OCI-LY1 (cell line): ENCODE measurements around the gene EIF2B1.

Source experiments
- H2AFZ ChIP-seq: fragments of 200-600 bp; sonication (generic), shearing (Covaris generic); 2 replicates; pipeline ENCODE4 v1.6.0; 2014; ENCODE audit warnings: antibody characterized with exemption, mild to moderate bottlenecking, low read length
- H3F3A ChIP-seq: fragments of 200-600 bp; sonication (generic), shearing (Covaris generic); 2 replicates; pipeline ENCODE4 v1.6.0; 2014; ENCODE audit warnings: mild to moderate bottlenecking, antibody characterized with exemption, low read length, moderate library complexity; ENCODE audit not compliant: insufficient read depth
- H3K27ac ChIP-seq: fragments of 200-600 bp; sonication (generic); 2 replicates; pipeline ENCODE4 v1.5.1; 2014; ENCODE audit warnings: low read length, mixed run types, mild to moderate bottlenecking, low read depth; ENCODE audit not compliant: poor library complexity, severe bottlenecking
- H3K27me3 ChIP-seq: fragments of 200-600 bp; sonication (generic); 2 replicates; pipeline ENCODE4 v1.6.0; 2014; ENCODE audit warnings: antibody characterized with exemption, mild to moderate bottlenecking, low read length, moderate library complexity; ENCODE audit not compliant: insufficient read depth
- H3K36me3 ChIP-seq: fragments of 200-600 bp; sonication (generic); 2 replicates; pipeline ENCODE4 v1.6.1; 2014; ENCODE audit warnings: mild to moderate bottlenecking, antibody characterized with exemption, low read length, moderate library complexity, mixed read lengths; ENCODE audit not compliant: insufficient read depth
- H3K4me1 ChIP-seq: fragments of 200-600 bp; sonication (generic); 2 replicates; pipeline ENCODE4 v1.5.1; 2014; ENCODE audit warnings: mild to moderate bottlenecking, low read length, moderate library complexity; ENCODE audit not compliant: insufficient read depth, severe bottlenecking
- H3K4me2 ChIP-seq: fragments of 200-600 bp; sonication (generic), shearing (Covaris generic); 2 replicates; pipeline ENCODE4 v1.6.1; 2014; ENCODE audit warnings: low read length
- H3K4me3 ChIP-seq: fragments of 200-600 bp; sonication (generic); 2 replicates; pipeline ENCODE4 v1.5.1; 2014; ENCODE audit warnings: low read length, low read depth, mild to moderate bottlenecking, mixed read lengths; ENCODE audit not compliant: poor library complexity, severe bottlenecking
- H3K79me2 ChIP-seq: fragments of 200-600 bp; shearing (Covaris generic); 2 replicates; pipeline ENCODE4 v1.6.1; 2016; ENCODE audit warnings: mixed run types, low read length, mixed read lengths; ENCODE audit not compliant: insufficient read depth
- H3K9ac ChIP-seq: fragments of 200-600 bp; sonication (generic), shearing (Covaris generic); 2 replicates; pipeline ENCODE4 v1.6.1; 2014; ENCODE audit warnings: mild to moderate bottlenecking, low read length, mixed read lengths
- H3K9me2 ChIP-seq: fragments of 200-600 bp; sonication (generic), shearing (Covaris generic); 2 replicates; pipeline ENCODE4 v1.6.1; 2014; ENCODE audit warnings: low read depth, mild to moderate bottlenecking, low read length, mixed read lengths
- H3K9me3 ChIP-seq: fragments of 200-600 bp; shearing (Covaris generic); 2 replicates; pipeline ENCODE4 v1.6.1; 2014; ENCODE audit warnings: low read length, mixed read lengths
- H4K20me1 ChIP-seq: fragments of 200-600 bp; sonication (generic), shearing (Covaris generic); 2 replicates; pipeline ENCODE4 v1.6.0; 2016; ENCODE audit warnings: mild to moderate bottlenecking, low read length; ENCODE audit not compliant: insufficient read depth
- EZH2 ChIP-seq: fragments of 200-600 bp; sonication (generic), shearing (Covaris generic); IDR thresholded peaks from 2 replicates; pipeline ENCODE4 v1.8.0; 2017; ENCODE audit warnings: borderline replicate concordance, mixed run types, mild to moderate bottlenecking, antibody characterized with exemption, low read length, moderate library complexity, mixed read lengths
- TF ChIP-seq, protein P1 (sequence below): fragments of 200-600 bp; sonication (generic), shearing (Covaris generic); IDR thresholded peaks from 2 replicates; pipeline ENCODE4 v1.5.1; 2017; ENCODE audit warnings: mild to moderate bottlenecking, antibody characterized with exemption, low read length, moderate library complexity, mixed read lengths

The EIF2B1 gene

DNA sequence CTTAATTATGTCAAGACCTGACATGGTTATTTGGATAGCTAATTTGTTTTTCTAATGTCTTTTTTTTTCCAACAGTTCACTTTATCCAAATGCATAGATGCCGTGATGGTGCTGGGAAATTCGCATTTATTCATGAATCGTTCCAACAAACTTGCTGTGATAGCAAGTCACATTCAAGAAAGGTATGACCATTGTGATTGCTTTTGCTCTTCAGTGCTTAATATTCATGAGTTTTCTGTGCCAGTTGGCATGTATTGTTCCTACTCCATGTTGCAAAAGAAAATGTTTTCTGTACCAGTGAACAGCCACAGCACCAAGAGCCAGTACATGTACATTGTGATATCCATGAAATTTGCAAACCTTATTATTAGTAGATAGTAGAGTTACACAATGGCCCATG is 11.9 kb upstream of the EIF2B1 start:
- no peak overlapping the region for H3K4me2 ChIP-seq
- H3K27me3 ChIP-seq = no peaks in the 10 kb centered on the region
- no peak overlapping the region for H3K9ac ChIP-seq
- H3K9me3 ChIP-seq = no peaks in the 10 kb centered on the region
- H4K20me1 ChIP-seq = no peaks in the 10 kb centered on the region
- H3K79me2 ChIP-seq = 0 out of 2 replicates have a peak, but pooled peaks cover 4% of the 10 kb centered on the region
- H3F3A ChIP-seq = no peaks in the 10 kb centered on the region
- no peak overlapping the region for H3K27ac ChIP-seq
- no peak overlapping the region for H3K4me3 ChIP-seq
- no peaks in the 10 kb centered on the region for H3K9me2 ChIP-seq
- H2AFZ ChIP-seq = no peak overlapping the region
- TF ChIP-seq EZH2 = no peak
- TF ChIP-seq, protein P1, sequence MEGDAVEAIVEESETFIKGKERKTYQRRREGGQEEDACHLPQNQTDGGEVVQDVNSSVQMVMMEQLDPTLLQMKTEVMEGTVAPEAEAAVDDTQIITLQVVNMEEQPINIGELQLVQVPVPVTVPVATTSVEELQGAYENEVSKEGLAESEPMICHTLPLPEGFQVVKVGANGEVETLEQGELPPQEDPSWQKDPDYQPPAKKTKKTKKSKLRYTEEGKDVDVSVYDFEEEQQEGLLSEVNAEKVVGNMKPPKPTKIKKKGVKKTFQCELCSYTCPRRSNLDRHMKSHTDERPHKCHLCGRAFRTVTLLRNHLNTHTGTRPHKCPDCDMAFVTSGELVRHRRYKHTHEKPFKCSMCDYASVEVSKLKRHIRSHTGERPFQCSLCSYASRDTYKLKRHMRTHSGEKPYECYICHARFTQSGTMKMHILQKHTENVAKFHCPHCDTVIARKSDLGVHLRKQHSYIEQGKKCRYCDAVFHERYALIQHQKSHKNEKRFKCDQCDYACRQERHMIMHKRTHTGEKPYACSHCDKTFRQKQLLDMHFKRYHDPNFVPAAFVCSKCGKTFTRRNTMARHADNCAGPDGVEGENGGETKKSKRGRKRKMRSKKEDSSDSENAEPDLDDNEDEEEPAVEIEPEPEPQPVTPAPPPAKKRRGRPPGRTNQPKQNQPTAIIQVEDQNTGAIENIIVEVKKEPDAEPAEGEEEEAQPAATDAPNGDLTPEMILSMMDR = no peak
- no peaks in the 10 kb centered on the region for H3K4me1 ChIP-seq
- H3K36me3 ChIP-seq = peaks cover 65% of the 10 kb centered on the region; the same call in 1 of the 2 replicates

DNA sequence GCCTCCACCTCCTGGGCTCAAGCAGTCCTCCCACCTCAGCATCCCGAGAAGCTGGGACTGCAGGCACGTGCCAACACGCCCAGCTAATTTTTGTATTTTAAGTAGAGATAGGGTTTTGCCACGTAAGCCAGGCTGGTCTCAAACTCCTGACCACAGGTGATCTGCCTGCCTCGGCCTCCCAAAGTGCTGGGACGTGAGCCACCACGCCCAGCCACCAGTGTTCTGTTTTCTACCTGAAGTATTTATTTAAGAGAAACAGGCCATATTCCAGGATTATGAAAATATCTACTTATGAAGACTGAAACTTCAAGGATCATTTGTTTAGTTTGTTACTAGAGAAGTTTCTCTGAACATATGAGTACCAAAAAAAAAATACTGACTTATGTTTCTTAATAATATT is 10.4 kb upstream of the EIF2B1 start:
- Histone ChIP-seq H3F3A (no peaks in the 10 kb centered on the region), H3K4me2 (no peak overlapping the region), H3K9me3 (no peaks in the 10 kb centered on the region), H3K9me2 (no peaks in the 10 kb centered on the region), H3K27ac (no peak overlapping the region), H3K79me2 (0 out of 2 replicates have a peak, but pooled peaks cover 4% of the 10 kb centered on the region), H2AFZ (no peak overlapping the region), H4K20me1 (no peaks in the 10 kb centered on the region), H3K36me3 (peaks cover 54% of the 10 kb centered on the region), H3K4me3 (no peak overlapping the region), H3K27me3 (no peaks in the 10 kb centered on the region), H3K4me1 (no peaks in the 10 kb centered on the region), H3K9ac (no peak overlapping the region)
- no peak for TF ChIP-seq EZH2
- TF ChIP-seq, protein P1 = no peak

DNA sequence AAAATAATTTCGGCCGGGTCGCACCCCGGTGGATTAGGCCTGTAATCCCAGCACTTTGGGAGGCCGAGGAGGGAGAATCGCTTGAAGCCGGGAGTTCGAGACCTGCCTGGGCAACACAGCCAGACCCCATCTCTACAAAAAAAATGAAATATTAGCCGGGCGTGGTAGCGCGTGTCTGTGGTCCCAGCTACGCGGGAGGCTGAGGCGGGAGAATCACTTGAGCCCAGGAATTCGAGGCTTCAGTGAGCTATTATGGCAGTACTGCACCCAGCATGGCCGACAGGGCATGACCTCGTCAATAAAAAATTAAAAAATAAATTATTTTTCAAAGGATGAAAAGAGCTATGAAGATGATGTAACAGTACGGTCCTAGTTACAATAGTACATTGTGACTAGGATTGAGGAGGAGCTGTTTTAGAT is 666 bp upstream of the EIF2B1 start:
- Histone ChIP-seq H3K9ac (peak overlapping the region; percentile 98), H2AFZ (no peak overlapping the region), H3K4me3 (peak overlapping the region; percentile 92)

More for the DNA sequence above, 666 bp upstream of the EIF2B1 start:
- Histone ChIP-seq H3K27ac (peak overlapping the region; percentile 24), H3K4me2 (peak overlapping the region; percentile 91), H3K79me2 (peaks cover 31% of the 10 kb centered on the region), H3K4me1 (peaks cover 22% of the 10 kb centered on the region), H4K20me1 (no peaks in the 10 kb centered on the region), H3K9me3 (no peaks in the 10 kb centered on the region), H3F3A (no peaks in the 10 kb centered on the region), H3K9me2 (no peaks in the 10 kb centered on the region), H3K36me3 (peaks cover 19% of the 10 kb centered on the region), H3K27me3 (no peaks in the 10 kb centered on the region)
- no peak for TF ChIP-seq EZH2
- TF ChIP-seq, protein P1 = no peak
